ENCODE data around the gene CDYL2. TPM values are rescaled to one million over a fixed set of nuclear protein-coding genes. Genes with fewer than 3 reads are reported as not detected.

The CDYL2 gene
- total and polyA plus RNA-seq, 4 donors = 0.46 to 12.8 (median 5.2) TPM

DNA sequence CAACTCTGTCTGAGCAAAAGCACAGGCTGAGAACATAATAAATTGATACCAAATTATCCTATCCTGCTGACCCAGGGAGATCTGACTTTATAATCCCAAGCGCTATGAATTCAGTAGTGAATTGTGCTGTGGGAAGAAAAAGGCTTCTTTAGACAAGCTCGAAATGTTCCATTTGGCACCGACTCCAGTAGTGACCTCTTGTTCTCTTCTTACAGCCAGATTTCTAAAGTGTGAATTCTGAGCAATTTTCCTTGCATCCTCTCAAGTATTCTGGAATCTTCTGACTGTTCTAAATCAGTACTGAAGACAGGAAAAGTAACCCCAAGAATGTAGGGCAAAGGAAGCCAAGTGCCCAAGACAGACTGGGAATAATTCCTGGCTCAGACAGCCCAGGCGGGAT, 58.2 kb downstream of the CDYL2 start:
- no peak for ATAC-seq (ENCODE audit: low FRiP score)
- H3K27me3 ChIP-seq (ENCODE audit: control insufficient read depth in 1 of 2, insufficient read depth in 2 of 2, low read length in 1 of 2) = no peaks in the 10 kb centered on the region
- intact Hi-C loops (cut with DNase I) = no loop called here
- 25 to 28% methylated on average over 4 of the region's 4 CpGs for WGBS, 2 donors
- H3K36me3 ChIP-seq (ENCODE audit: control insufficient read depth in 1 of 2, insufficient read depth in 2 of 2, low read length in 1 of 2) = no peaks in the 10 kb centered on the region
- no peak for DNase-seq
- H3K27ac ChIP-seq (ENCODE audit: low read depth in 1 of 2, low read length in 2 of 2) = no peak overlapping the region
- H3K9me3 ChIP-seq (ENCODE audit: control insufficient read depth, low read length) = no peaks in the 10 kb centered on the region
- H3K4me3 ChIP-seq (ENCODE audit: low read length in 2 of 2) = no peak overlapping the region
- peaks cover 0 to 1% of the 10 kb centered on the region in 2 donors for H3K4me1 ChIP-seq (ENCODE audit: control insufficient read depth in 1 of 2, insufficient read depth in 2 of 2, low read length in 2 of 2)

- WGBS, 2 donors = 92 to 93% methylated on average over 4 of the region's 4 CpGs
- Histone ChIP-seq H3K27ac (ENCODE audit: low read depth in 1 of 2, low read length in 2 of 2) (no peak overlapping the region), H3K9me3 (ENCODE audit: control insufficient read depth, low read length) (no peaks in the 10 kb centered on the region), H3K4me1 (ENCODE audit: control insufficient read depth in 1 of 2, insufficient read depth in 2 of 2, low read length in 2 of 2) (no peaks in the 10 kb centered on the region), H3K27me3 (ENCODE audit: control insufficient read depth in 1 of 2, insufficient read depth in 2 of 2, low read length in 1 of 2) (no peaks in the 10 kb centered on the region), H3K4me3 (ENCODE audit: low read length in 2 of 2) (no peak overlapping the region), H3K36me3 (ENCODE audit: control insufficient read depth in 1 of 2, insufficient read depth in 2 of 2, low read length in 1 of 2) (no peaks in the 10 kb centered on the region)
- ATAC-seq (ENCODE audit: low FRiP score) (no peak), DNase-seq (no peak)
- intact Hi-C loops (cut with DNase I) = no loop called here
These were observed 59.5 kb downstream of the CDYL2 start for GRCh38 chr16:80744856-80745255.

DNA sequence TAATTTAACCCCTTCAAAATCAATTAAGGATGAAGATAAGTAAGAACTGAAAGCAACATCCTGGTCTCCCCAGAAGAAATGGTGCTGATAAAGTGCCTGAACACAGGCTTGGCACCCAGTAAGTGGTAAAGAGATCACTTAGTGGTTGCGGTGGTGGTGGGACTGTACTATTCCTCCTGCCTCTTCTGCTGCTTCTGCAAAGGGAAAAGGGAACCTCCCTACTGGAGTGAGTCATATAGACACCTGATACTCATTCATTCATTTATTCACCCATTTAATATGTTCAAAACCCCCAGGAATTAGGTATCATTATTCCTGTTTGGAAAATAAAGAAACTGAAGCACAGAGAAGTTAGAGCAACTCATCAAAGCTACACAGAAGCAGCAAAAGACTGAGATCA, 60.6 kb downstream of the CDYL2 start:
- H3K27me3 ChIP-seq (ENCODE audit: control insufficient read depth in 1 of 2, insufficient read depth in 2 of 2, low read length in 1 of 2) = no peaks in the 10 kb centered on the region
- H3K4me1 ChIP-seq (ENCODE audit: control insufficient read depth in 1 of 2, insufficient read depth in 2 of 2, low read length in 2 of 2) = no peaks in the 10 kb centered on the region
- no peaks in the 10 kb centered on the region for H3K9me3 ChIP-seq (ENCODE audit: control insufficient read depth, low read length)
- DNase-seq (no peak), ATAC-seq (ENCODE audit: low FRiP score) (no peak)
- WGBS, 2 donors = 96 to 100% methylated on average over 1 of the region's 1 CpG
- intact Hi-C loops (cut with DNase I) = no loop called here
- no peak overlapping the region for H3K27ac ChIP-seq (ENCODE audit: low read depth in 1 of 2, low read length in 2 of 2)
- H3K36me3 ChIP-seq (ENCODE audit: control insufficient read depth in 1 of 2, insufficient read depth in 2 of 2, low read length in 1 of 2) = no peaks in the 10 kb centered on the region
- H3K4me3 ChIP-seq (ENCODE audit: low read length in 2 of 2) = no peak overlapping the region

DNA sequence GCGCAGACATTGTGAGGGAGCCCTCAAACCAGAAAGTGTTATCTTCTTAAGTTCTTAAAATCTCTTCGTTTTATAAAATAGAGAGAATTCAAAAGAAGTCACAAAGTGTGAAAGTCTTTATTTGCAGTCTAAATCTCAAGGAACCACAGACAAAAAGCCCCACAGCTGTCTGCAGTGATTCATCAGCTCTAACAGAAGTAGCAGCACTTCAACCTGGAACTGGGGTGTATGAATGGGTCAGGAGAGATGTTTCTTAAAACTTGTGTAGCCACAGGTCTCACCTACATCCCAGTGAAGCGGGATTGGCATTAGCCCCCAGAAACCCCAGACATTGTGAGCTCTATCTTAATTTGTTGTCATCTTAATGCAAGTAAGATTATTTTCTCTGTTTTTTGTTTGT, 61.1 kb downstream of the CDYL2 start:
- no peak for ATAC-seq (ENCODE audit: low FRiP score)
- no peaks in the 10 kb centered on the region for H3K9me3 ChIP-seq (ENCODE audit: control insufficient read depth, low read length)
- DNase-seq = no peak
- no peaks in the 10 kb centered on the region for H3K27me3 ChIP-seq (ENCODE audit: control insufficient read depth in 1 of 2, insufficient read depth in 2 of 2, low read length in 1 of 2)
- H3K4me3 ChIP-seq (ENCODE audit: low read length in 2 of 2) = no peak overlapping the region
- no peaks in the 10 kb centered on the region for H3K4me1 ChIP-seq (ENCODE audit: control insufficient read depth in 1 of 2, insufficient read depth in 2 of 2, low read length in 2 of 2)
- WGBS, 2 donors = 96 to 97% methylated on average over 3 of the region's 3 CpGs
- no peaks in the 10 kb centered on the region for H3K36me3 ChIP-seq (ENCODE audit: control insufficient read depth in 1 of 2, insufficient read depth in 2 of 2, low read length in 1 of 2)
- no peak overlapping the region for H3K27ac ChIP-seq (ENCODE audit: low read depth in 1 of 2, low read length in 2 of 2)
- intact Hi-C loops (cut with DNase I) = no loop called here

DNA sequence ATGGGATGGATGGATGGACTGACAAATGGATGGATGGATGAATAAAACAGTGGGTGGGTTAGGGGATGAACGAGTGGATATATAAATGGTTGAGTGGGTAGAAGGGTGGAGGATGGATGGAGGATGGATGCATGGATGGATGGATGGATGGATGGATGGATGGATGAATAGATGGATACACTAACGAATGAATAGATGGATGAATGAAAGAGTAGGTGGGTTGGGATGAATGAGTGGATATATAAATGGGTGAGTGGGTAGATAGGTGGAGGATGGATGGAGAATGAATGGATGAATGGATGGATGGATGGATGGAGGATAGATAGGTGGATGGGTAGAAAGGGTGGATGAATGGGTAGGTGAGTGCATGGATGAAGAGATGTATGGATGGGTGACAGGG, 62.1 kb downstream of the CDYL2 start:
- intact Hi-C loops (cut with DNase I) = no loop called here
- no peaks in the 10 kb centered on the region for H3K4me1 ChIP-seq (ENCODE audit: control insufficient read depth in 1 of 2, insufficient read depth in 2 of 2, low read length in 2 of 2)
- H3K9me3 ChIP-seq (ENCODE audit: control insufficient read depth, low read length) = no peaks in the 10 kb centered on the region
- H3K4me3 ChIP-seq (ENCODE audit: low read length in 2 of 2) = no peak overlapping the region
- WGBS, 2 donors = 88 to 91% methylated on average over 2 of the region's 2 CpGs
- no peaks in the 10 kb centered on the region for H3K36me3 ChIP-seq (ENCODE audit: control insufficient read depth in 1 of 2, insufficient read depth in 2 of 2, low read length in 1 of 2)
- DNase-seq (no peak), ATAC-seq (ENCODE audit: low FRiP score) (no peak)
- no peaks in the 10 kb centered on the region for H3K27me3 ChIP-seq (ENCODE audit: control insufficient read depth in 1 of 2, insufficient read depth in 2 of 2, low read length in 1 of 2)
- H3K27ac ChIP-seq (ENCODE audit: low read depth in 1 of 2, low read length in 2 of 2) = no peak overlapping the region

GRCh38 chr16:80741724-80742123, 62.7 kb downstream of the CDYL2 start:
- no peak overlapping the region for H3K4me3 ChIP-seq (ENCODE audit: low read length in 2 of 2)
- DNase-seq (no peak), ATAC-seq (ENCODE audit: low FRiP score) (no peak)
- no peak overlapping the region for H3K27ac ChIP-seq (ENCODE audit: low read depth in 1 of 2, low read length in 2 of 2)
- no peaks in the 10 kb centered on the region for H3K27me3 ChIP-seq (ENCODE audit: control insufficient read depth in 1 of 2, insufficient read depth in 2 of 2, low read length in 1 of 2)
- H3K4me1 ChIP-seq (ENCODE audit: control insufficient read depth in 1 of 2, insufficient read depth in 2 of 2, low read length in 2 of 2) = no peaks in the 10 kb centered on the region
- H3K9me3 ChIP-seq (ENCODE audit: control insufficient read depth, low read length) = no peaks in the 10 kb centered on the region
- intact Hi-C loops (cut with DNase I) = no loop called here
- 37 to 44% methylated on average over 4 of the region's 4 CpGs for WGBS, 2 donors
- H3K36me3 ChIP-seq (ENCODE audit: control insufficient read depth in 1 of 2, insufficient read depth in 2 of 2, low read length in 1 of 2) = no peaks in the 10 kb centered on the region

- H3K4me3 ChIP-seq (ENCODE audit: low read length in 2 of 2) = no peak overlapping the region
- no peak for ATAC-seq (ENCODE audit: low FRiP score)
- no peak for DNase-seq
- WGBS, 2 donors = 95% methylated on average over 6 of the region's 6 CpGs
- intact Hi-C loops (cut with DNase I) = no loop called here
- H3K9me3 ChIP-seq (ENCODE audit: control insufficient read depth, low read length) = no peaks in the 10 kb centered on the region
- no peaks in the 10 kb centered on the region for H3K36me3 ChIP-seq (ENCODE audit: control insufficient read depth in 1 of 2, insufficient read depth in 2 of 2, low read length in 1 of 2)
- no peaks in the 10 kb centered on the region for H3K4me1 ChIP-seq (ENCODE audit: control insufficient read depth in 1 of 2, insufficient read depth in 2 of 2, low read length in 2 of 2)
- H3K27ac ChIP-seq (ENCODE audit: low read depth in 1 of 2, low read length in 2 of 2) = no peak overlapping the region
- H3K27me3 ChIP-seq (ENCODE audit: control insufficient read depth in 1 of 2, insufficient read depth in 2 of 2, low read length in 1 of 2) = no peaks in the 10 kb centered on the region
These were observed 64.9 kb downstream of the CDYL2 start for GRCh38 chr16:80739523-80739922.

DNA sequence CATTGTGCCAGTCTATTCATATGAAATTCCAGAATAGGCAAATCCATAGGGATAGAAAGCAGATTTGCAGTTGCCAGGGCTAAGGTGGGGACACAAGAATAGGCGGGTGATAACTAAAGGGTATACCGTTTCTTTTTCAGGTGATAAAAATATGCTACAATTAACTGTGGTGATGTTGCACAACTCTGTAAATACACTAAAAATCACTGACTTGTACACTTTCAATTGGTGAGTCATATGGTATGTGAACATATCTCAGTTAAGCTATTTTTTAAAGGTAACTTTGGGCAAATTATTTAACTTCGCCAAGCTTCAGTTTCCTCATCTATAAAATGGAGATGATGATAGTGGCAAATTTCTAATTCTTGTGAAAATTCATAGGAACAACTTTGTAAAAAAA, 65.9 kb downstream of the CDYL2 start:
- H3K9me3 ChIP-seq (ENCODE audit: control insufficient read depth, low read length) = no peaks in the 10 kb centered on the region
- intact Hi-C loops (cut with DNase I) = no loop called here
- ATAC-seq (ENCODE audit: low FRiP score) (no peak), DNase-seq (no peak)
- no peak overlapping the region for H3K4me3 ChIP-seq (ENCODE audit: low read length in 2 of 2)
- no peak overlapping the region for H3K27ac ChIP-seq (ENCODE audit: low read depth in 1 of 2, low read length in 2 of 2)
- no peaks in the 10 kb centered on the region for H3K4me1 ChIP-seq (ENCODE audit: control insufficient read depth in 1 of 2, insufficient read depth in 2 of 2, low read length in 2 of 2)
- no peaks in the 10 kb centered on the region for H3K27me3 ChIP-seq (ENCODE audit: control insufficient read depth in 1 of 2, insufficient read depth in 2 of 2, low read length in 1 of 2)
- 90 to 95% methylated on average over 3 of the region's 3 CpGs for WGBS, 2 donors
- no peaks in the 10 kb centered on the region for H3K36me3 ChIP-seq (ENCODE audit: control insufficient read depth in 1 of 2, insufficient read depth in 2 of 2, low read length in 1 of 2)

DNA sequence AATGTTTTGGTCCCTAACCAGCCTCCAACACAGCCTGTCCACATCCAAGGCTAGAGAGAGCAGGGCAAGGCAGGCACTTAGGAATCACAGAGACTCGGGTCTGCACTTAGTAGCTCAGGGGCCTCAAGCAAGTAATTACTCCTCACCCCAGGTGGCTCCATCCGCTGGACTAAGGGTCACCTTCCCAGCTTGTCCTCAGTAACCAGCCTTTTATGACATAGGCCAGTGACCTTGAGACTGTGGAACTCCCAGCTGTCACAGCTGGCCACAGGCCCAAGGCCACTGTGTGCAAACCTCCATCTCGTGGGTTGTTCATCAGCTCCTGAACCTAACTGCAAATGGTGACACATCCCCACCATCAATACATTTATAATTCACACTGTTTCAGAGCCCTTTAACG, 68.6 kb downstream of the CDYL2 start:
- 85 to 86% methylated on average over 4 of the region's 4 CpGs for WGBS, 2 donors
- no peaks in the 10 kb centered on the region for H3K27me3 ChIP-seq (ENCODE audit: control insufficient read depth in 1 of 2, insufficient read depth in 2 of 2, low read length in 1 of 2)
- H3K36me3 ChIP-seq (ENCODE audit: control insufficient read depth in 1 of 2, insufficient read depth in 2 of 2, low read length in 1 of 2) = no peaks in the 10 kb centered on the region
- DNase-seq (no peak), ATAC-seq (ENCODE audit: low FRiP score) (no peak)
- intact Hi-C loops (cut with DNase I) = no loop called here
- no peaks in the 10 kb centered on the region for H3K9me3 ChIP-seq (ENCODE audit: control insufficient read depth, low read length)
- H3K4me3 ChIP-seq (ENCODE audit: low read length in 2 of 2) = no peak overlapping the region
- peaks cover 0 to 1% of the 10 kb centered on the region in 2 donors for H3K4me1 ChIP-seq (ENCODE audit: control insufficient read depth in 1 of 2, insufficient read depth in 2 of 2, low read length in 2 of 2)
- no peak overlapping the region for H3K27ac ChIP-seq (ENCODE audit: low read depth in 1 of 2, low read length in 2 of 2)

Measured in aorta (tissue), 5 donors.